Breast epithelium (tissue), 3 donors: Measurements from ENCODE around the gene CUL1.

Source experiments
- POLR2A ChIP-seq: fragments of 450-650 bp; IDR thresholded peaks from one replicate; pipeline ENCODE4 v1.6.1; 2016; ENCODE audit warnings: antibody characterized with exemption, mild to moderate bottlenecking, moderate library complexity
- POLR2AphosphoS5 ChIP-seq, 3 donors: sonication (generic); formaldehyde crosslinking; IDR thresholded peaks; one replicate each; pipeline ENCODE4 v1.6.1; 2017; ENCODE audit warnings: antibody characterized with exemption in 3 of 3
- TF ChIP-seq, protein P1 (sequence below), 3 donors: fragments of 450-650 bp; IDR thresholded peaks; one replicate each; pipeline ENCODE4 v1.5.1; 2016 to 2017; ENCODE audit warnings: antibody characterized with exemption in 3 of 3, mild to moderate bottlenecking in 3 of 3, moderate library complexity in 3 of 3

DNA sequence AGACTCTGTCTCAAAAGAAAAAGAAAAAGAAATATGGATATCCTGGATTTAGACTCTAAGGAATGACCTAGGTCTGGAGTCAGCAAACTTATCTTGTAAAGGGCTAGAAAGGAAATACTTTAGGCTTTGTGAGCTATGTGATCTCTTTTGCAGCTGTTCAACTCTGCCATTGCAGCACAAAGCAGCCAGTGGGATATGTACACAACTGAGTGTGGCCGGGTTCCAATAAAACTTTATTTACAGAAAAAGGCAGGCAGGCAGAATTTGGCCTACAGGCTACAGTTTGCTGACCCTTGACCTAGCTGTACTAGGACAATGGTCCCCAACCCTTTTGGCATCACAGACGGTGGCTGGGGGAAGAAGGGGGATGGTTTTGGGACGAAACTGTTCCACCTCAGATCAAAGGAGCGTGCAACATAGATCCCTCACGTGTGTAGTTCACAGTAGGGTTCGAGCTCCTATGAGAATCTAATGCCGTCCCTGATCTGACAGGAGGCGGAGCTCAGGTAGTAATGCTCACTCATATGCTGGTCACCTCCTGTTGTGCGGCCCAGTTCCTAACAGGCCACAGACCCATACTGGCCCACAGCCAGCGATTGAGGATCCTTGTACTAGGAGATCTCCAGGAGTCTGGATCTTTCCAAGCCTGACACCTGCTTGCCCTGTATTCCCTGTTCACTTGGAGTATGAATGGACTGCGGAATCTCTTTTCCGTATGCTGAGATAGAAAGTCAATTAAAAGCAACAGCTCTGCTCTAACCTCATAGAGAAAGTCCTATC is 63.0 kb downstream of the CUL1 start:
- TF ChIP-seq, protein P1, sequence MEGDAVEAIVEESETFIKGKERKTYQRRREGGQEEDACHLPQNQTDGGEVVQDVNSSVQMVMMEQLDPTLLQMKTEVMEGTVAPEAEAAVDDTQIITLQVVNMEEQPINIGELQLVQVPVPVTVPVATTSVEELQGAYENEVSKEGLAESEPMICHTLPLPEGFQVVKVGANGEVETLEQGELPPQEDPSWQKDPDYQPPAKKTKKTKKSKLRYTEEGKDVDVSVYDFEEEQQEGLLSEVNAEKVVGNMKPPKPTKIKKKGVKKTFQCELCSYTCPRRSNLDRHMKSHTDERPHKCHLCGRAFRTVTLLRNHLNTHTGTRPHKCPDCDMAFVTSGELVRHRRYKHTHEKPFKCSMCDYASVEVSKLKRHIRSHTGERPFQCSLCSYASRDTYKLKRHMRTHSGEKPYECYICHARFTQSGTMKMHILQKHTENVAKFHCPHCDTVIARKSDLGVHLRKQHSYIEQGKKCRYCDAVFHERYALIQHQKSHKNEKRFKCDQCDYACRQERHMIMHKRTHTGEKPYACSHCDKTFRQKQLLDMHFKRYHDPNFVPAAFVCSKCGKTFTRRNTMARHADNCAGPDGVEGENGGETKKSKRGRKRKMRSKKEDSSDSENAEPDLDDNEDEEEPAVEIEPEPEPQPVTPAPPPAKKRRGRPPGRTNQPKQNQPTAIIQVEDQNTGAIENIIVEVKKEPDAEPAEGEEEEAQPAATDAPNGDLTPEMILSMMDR (IDR thresholded peaks at IDR 0.05), result no peak
- TF ChIP-seq POLR2A (no peak), POLR2AphosphoS5 (IDR thresholded peaks at IDR 0.05) (no peak)
